ENCODE data around the gene PUS7L.

DNA sequence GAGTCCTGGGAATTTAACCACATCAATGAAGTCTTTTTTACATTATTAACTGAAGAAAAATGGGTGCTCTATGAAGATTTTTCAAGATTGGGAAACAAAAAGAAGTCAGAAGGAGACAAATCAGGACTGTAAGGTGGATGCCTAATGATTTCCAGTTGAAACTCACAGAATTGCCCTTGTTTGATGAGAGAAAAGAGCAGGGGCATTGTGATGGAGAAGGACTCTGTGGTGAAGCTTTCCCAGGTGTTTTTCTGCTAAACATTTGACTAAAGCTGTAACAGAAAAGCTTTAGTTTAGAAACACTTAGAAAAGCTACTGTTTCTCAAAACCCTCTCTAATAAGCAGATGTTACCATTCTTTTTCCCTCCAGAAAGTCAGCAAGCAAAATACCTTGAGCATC is 5.9 kb upstream of the PUS7L start:
- TF ChIP-seq, protein P1, sequence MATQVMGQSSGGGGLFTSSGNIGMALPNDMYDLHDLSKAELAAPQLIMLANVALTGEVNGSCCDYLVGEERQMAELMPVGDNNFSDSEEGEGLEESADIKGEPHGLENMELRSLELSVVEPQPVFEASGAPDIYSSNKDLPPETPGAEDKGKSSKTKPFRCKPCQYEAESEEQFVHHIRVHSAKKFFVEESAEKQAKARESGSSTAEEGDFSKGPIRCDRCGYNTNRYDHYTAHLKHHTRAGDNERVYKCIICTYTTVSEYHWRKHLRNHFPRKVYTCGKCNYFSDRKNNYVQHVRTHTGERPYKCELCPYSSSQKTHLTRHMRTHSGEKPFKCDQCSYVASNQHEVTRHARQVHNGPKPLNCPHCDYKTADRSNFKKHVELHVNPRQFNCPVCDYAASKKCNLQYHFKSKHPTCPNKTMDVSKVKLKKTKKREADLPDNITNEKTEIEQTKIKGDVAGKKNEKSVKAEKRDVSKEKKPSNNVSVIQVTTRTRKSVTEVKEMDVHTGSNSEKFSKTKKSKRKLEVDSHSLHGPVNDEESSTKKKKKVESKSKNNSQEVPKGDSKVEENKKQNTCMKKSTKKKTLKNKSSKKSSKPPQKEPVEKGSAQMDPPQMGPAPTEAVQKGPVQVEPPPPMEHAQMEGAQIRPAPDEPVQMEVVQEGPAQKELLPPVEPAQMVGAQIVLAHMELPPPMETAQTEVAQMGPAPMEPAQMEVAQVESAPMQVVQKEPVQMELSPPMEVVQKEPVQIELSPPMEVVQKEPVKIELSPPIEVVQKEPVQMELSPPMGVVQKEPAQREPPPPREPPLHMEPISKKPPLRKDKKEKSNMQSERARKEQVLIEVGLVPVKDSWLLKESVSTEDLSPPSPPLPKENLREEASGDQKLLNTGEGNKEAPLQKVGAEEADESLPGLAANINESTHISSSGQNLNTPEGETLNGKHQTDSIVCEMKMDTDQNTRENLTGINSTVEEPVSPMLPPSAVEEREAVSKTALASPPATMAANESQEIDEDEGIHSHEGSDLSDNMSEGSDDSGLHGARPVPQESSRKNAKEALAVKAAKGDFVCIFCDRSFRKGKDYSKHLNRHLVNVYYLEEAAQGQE (IDR thresholded peaks at IDR 0.05; ENCODE audit: low read depth) = no peak
- TF ChIP-seq TAF1 (IDR thresholded peaks at IDR 0.05; ENCODE audit: low read depth) (no peak), YY1 (IDR thresholded peaks at IDR 0.05; ENCODE audit: low read depth) (no peak), EP300 (IDR thresholded peaks at IDR 0.05; ENCODE audit: borderline replicate concordance) (no peak), NFIC (IDR thresholded peaks at IDR 0.05) (no peak), EGR1 (IDR thresholded peaks at IDR 0.05) (no peak), TEAD4 (IDR thresholded peaks at IDR 0.05) (no peak)
